ENCODE data around the gene LPP.

- no peak for TF ChIP-seq CTCF (IDR thresholded peaks at IDR 0.05; ENCODE audit: low read length)
- TF ChIP-seq EZH2 (IDR thresholded peaks at IDR 0.05; ENCODE audit: borderline replicate concordance, low read length), result no peak
Measured at GRCh38 chr3:188567478-188568195, 413.7 kb downstream of the LPP start.
